Testis (tissue), 3 donors: ENCODE results near the gene CCDC13. TPM values are rescaled to one million over a fixed set of nuclear protein-coding genes. Genes with fewer than 3 reads are reported as not detected.

Experiments
- DNase-seq: peaks from one replicate; pipeline ENCODE4 v3.0.0-alpha.2; 2019
- H3K27ac ChIP-seq, 2 donors: fragments of 200-600 bp; sonication (generic); one replicate each; pipeline ENCODE4 v1.5.1; 2019
- H3K27me3 ChIP-seq: fragments of 200-600 bp; sonication (generic); one replicate; pipeline ENCODE4 v1.5.1; 2019
- H3K36me3 ChIP-seq: fragments of 200-600 bp; sonication (generic); one replicate; pipeline ENCODE4 v1.5.1; 2017; ENCODE audit warnings: low read depth; ENCODE audit errors: missing control alignments
- H3K4me1 ChIP-seq: fragments of 200-600 bp; sonication (generic); one replicate; pipeline ENCODE4 v1.5.1; 2019
- H3K4me3 ChIP-seq, 2 donors: fragments of 200-600 bp; sonication (generic); one replicate each; pipeline ENCODE4 v1.5.1; 2017 to 2019
- H3K9me3 ChIP-seq: fragments of 200-600 bp; sonication (generic); one replicate; pipeline ENCODE4 v1.5.1; 2017
- CTCF ChIP-seq, 3 experiments: fragments of 450-650 bp in 2 of 3; fragments of 200-600 bp in 1 of 3; sonication (generic) in 1 of 3; IDR thresholded peaks; one replicate each; pipeline ENCODE4 v1.5.1; 2016 to 2019; ENCODE audit warnings: antibody characterized with exemption in 3 of 3, mild to moderate bottlenecking in 2 of 3, moderate library complexity in 1 of 3
- POLR2A ChIP-seq: fragments of 450-650 bp; IDR thresholded peaks from one replicate; pipeline ENCODE4 v1.6.1; 2017; ENCODE audit warnings: antibody characterized with exemption, mild to moderate bottlenecking, moderate library complexity
- whole genome bisulfite sequencing, 2 donors: methylation state at CpG; one replicate each; pipeline ENCODE4 v1.1.5; 2018; 5-methylcytosine and 5-hydroxymethylcytosine counted together
- intact Hi-C: fragments of 100-400 bp; cut with DNase I; formaldehyde crosslinking; loops from one replicate; pipeline ENCODE4 v1.15.1; 2023; ENCODE audit warnings: low total_unique reads
- polyA plus RNA-seq: library from polyadenylated mRNA; stranded (reverse); fragments of 350-450 nt; fragmentation: Illumina TruSeq; extraction: RNeasy Lipid Tissue Mini Kit (QIAGEN cat#74804); gene quantifications from one replicate; pipeline ENCODE4 v1.2.3, GENCODE V29; 2014; ENCODE audit warnings: low read depth, low replicate concordance; ENCODE audit not compliant: insufficient read depth
- total RNA-seq, 2 donors: library from RNA; depleted of rRNA; stranded (reverse); fragments of >200 nt; gene quantifications; one replicate each; pipeline ENCODE4 v1.2.3, GENCODE V29; 2016

The CCDC13 gene
- total and polyA plus RNA-seq, 3 donors from 2014 or later, result 6.5 to 23.0 (median 12.5) TPM

GRCh38 chr3:42803414-42804105, 30.5 kb upstream of the CCDC13 start:
- H3K36me3 ChIP-seq, result no peaks in the 10 kb centered on the region
- peak overlapping the region; percentile 93 to 95 for H3K27ac ChIP-seq
- no peaks in the 10 kb centered on the region for H3K27me3 ChIP-seq
- H3K4me1 ChIP-seq, result peaks cover 15% of the 10 kb centered on the region
- H3K9me3 ChIP-seq, result no peaks in the 10 kb centered on the region
- H3K4me3 ChIP-seq, result peak overlapping the region; percentile 86 to 90
- intact Hi-C loops, result no loop called here
- WGBS, 2 donors, result 1% methylated on average over 25 to 33 of the region's 33 CpGs
- peak; percentile 57 for DNase-seq
- no peak for TF ChIP-seq POLR2A
- no peak for TF ChIP-seq CTCF (IDR thresholded peaks at IDR 0.05)

- H3K4me1 ChIP-seq, result peaks cover 15% of the 10 kb centered on the region
- 40 to 41% methylated on average over 11 of the region's 11 CpGs for WGBS, 2 donors
- H3K36me3 ChIP-seq, result no peaks in the 10 kb centered on the region
- H3K4me3 ChIP-seq, result peak overlapping the region; percentile 86 to 90
- H3K27ac ChIP-seq, result peak overlapping the region; percentile 93 to 95
- no peaks in the 10 kb centered on the region for H3K9me3 ChIP-seq
- intact Hi-C loops, result no loop called here
- TF ChIP-seq POLR2A (no peak), CTCF (IDR thresholded peaks at IDR 0.05) (no peak)
- no peak for DNase-seq
- no peaks in the 10 kb centered on the region for H3K27me3 ChIP-seq
Observed at GRCh38 chr3:42802876-42803413, 29.9 kb upstream of the CCDC13 start.

GRCh38 chr3:42801784-42802183, 28.7 kb upstream of the CCDC13 start:
- 82 to 88% methylated on average over 4 of the region's 4 CpGs for WGBS, 2 donors
- no peak overlapping the region for H3K27ac ChIP-seq
- no peak for DNase-seq
- H3K36me3 ChIP-seq, result no peaks in the 10 kb centered on the region
- H3K27me3 ChIP-seq, result no peaks in the 10 kb centered on the region
- TF ChIP-seq CTCF (IDR thresholded peaks at IDR 0.05) (no peak), POLR2A (no peak)
- peaks cover 15% of the 10 kb centered on the region for H3K4me1 ChIP-seq
- no peak overlapping the region for H3K4me3 ChIP-seq
- H3K9me3 ChIP-seq, result no peaks in the 10 kb centered on the region
- intact Hi-C loops, result no loop called here

- no peaks in the 10 kb centered on the region for H3K9me3 ChIP-seq
- DNase-seq, result no peak
- no peak overlapping the region for H3K4me3 ChIP-seq
- no peak overlapping the region for H3K27ac ChIP-seq
- 83 to 84% methylated on average over 3 of the region's 3 CpGs for WGBS, 2 donors
- TF ChIP-seq CTCF (IDR thresholded peaks at IDR 0.05), result no peak
- TF ChIP-seq POLR2A, result no peak
- intact Hi-C loops, result no loop called here
- H3K27me3 ChIP-seq, result no peaks in the 10 kb centered on the region
- H3K36me3 ChIP-seq, result no peaks in the 10 kb centered on the region
- peaks cover 15% of the 10 kb centered on the region for H3K4me1 ChIP-seq
Observed at GRCh38 chr3:42801048-42801620, 28.1 kb upstream of the CCDC13 start.
